Measurements from ENCODE around the gene RUSF1. TPM values are rescaled to one million over a fixed set of nuclear protein-coding genes. Genes with fewer than 3 reads are reported as not detected.

RUSF1 gene
- polyA plus RNA-seq, 1 donor (not counting 4 experiments of a cell fraction or from before 2014, with no cell fraction given) = 17.4 TPM

DNA sequence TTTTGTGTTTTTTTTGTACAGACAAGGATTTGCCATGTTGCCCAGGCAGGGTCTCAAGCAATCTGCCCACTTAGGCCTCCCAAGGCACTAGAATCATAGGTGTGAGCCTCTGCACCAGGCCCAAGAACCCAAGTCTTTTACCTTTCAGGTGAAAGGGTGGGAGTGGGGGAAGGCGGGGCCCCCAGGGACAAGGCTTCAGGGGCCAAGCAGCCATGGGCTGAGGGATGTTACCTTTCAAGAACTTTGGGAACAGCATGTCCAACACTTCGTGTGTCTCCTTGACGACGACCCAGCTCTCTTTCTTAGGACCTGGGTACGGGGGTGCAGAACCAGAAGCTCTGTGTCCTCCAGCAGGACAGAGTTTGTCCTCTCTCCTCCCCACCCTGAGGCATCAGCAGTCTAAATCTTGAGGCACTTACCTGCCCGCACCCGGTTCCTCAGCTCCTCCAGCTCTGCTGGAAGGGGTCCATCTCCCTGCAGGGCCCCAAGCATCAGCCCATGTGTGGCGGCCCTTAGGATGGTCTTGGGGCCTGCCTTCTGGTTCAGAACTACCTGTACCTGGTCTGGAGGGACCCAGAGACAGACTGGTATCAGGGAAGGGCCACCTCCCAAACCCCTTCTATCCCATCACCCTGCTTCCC lies 16.3 kb downstream of the RUSF1 start:
- Histone ChIP-seq H3K9ac (ENCODE audit: control insufficient read depth, extremely low read depth, insufficient read depth, low read length) (no peak overlapping the region), H3K4me2 (ENCODE audit: control insufficient read depth, extremely low read depth, insufficient read depth, low read depth, low read length) (no peak overlapping the region), H3K27me3 (ENCODE audit: control insufficient read depth, extremely low read depth, insufficient read depth, low read length) (peaks cover 3% of the 10 kb centered on the region), H4K20me1 (ENCODE audit: control insufficient read depth, extremely low read depth, insufficient read depth, low read length) (no peaks in the 10 kb centered on the region), H3K79me2 (ENCODE audit: control insufficient read depth, insufficient read depth, low read length) (no peaks in the 10 kb centered on the region), H3K4me1 (ENCODE audit: control insufficient read depth, extremely low read depth, insufficient read depth, low read length) (peaks cover 14% of the 10 kb centered on the region), H3K36me3 (ENCODE audit: control insufficient read depth in 2 of 2, extremely low read depth in 1 of 2, insufficient read depth in 2 of 2, low read length in 2 of 2) (peaks cover 0 to 12% of the 10 kb centered on the region in 2 experiments), H3K9me3 (ENCODE audit: control insufficient read depth, low read depth, low read length) (no peaks in the 10 kb centered on the region), H2AFZ (ENCODE audit: control insufficient read depth, low read length) (no peak overlapping the region), H3K27ac (ENCODE audit: control insufficient read depth, insufficient read depth, low read length) (no peak overlapping the region), H3K9me1 (ENCODE audit: control insufficient read depth, extremely low read depth, insufficient read depth, low read length) (no peaks in the 10 kb centered on the region), H3K4me3 (ENCODE audit: control insufficient read depth in 2 of 3, extremely low read depth in 1 of 3, insufficient read depth in 2 of 3, low read depth in 1 of 3, low read length in 3 of 3) (no peak overlapping the region)
- FAIRE-seq = no peak
- dilution Hi-C loops (cut with MboI; ENCODE audit: extremely low pct_ligation_motif_present, low sequenced_read_pairs) = no loop called here
- no peak for DNase-seq (ENCODE audit: low read depth, low spot score)
- TF ChIP-seq EZH2 (IDR thresholded peaks at IDR 0.05; ENCODE audit: low read length) = no peak
- TF ChIP-seq, protein P1, sequence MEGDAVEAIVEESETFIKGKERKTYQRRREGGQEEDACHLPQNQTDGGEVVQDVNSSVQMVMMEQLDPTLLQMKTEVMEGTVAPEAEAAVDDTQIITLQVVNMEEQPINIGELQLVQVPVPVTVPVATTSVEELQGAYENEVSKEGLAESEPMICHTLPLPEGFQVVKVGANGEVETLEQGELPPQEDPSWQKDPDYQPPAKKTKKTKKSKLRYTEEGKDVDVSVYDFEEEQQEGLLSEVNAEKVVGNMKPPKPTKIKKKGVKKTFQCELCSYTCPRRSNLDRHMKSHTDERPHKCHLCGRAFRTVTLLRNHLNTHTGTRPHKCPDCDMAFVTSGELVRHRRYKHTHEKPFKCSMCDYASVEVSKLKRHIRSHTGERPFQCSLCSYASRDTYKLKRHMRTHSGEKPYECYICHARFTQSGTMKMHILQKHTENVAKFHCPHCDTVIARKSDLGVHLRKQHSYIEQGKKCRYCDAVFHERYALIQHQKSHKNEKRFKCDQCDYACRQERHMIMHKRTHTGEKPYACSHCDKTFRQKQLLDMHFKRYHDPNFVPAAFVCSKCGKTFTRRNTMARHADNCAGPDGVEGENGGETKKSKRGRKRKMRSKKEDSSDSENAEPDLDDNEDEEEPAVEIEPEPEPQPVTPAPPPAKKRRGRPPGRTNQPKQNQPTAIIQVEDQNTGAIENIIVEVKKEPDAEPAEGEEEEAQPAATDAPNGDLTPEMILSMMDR (optimal IDR thresholded peaks at IDR 0.05 in 1 of 3, IDR thresholded peaks at IDR 0.05 in 1 of 3, conservative IDR thresholded peaks at IDR 0.05 in 1 of 3; ENCODE audit: extremely low read depth in 1 of 3, insufficient read depth in 2 of 3, low read length in 3 of 3) = no peak

DNA sequence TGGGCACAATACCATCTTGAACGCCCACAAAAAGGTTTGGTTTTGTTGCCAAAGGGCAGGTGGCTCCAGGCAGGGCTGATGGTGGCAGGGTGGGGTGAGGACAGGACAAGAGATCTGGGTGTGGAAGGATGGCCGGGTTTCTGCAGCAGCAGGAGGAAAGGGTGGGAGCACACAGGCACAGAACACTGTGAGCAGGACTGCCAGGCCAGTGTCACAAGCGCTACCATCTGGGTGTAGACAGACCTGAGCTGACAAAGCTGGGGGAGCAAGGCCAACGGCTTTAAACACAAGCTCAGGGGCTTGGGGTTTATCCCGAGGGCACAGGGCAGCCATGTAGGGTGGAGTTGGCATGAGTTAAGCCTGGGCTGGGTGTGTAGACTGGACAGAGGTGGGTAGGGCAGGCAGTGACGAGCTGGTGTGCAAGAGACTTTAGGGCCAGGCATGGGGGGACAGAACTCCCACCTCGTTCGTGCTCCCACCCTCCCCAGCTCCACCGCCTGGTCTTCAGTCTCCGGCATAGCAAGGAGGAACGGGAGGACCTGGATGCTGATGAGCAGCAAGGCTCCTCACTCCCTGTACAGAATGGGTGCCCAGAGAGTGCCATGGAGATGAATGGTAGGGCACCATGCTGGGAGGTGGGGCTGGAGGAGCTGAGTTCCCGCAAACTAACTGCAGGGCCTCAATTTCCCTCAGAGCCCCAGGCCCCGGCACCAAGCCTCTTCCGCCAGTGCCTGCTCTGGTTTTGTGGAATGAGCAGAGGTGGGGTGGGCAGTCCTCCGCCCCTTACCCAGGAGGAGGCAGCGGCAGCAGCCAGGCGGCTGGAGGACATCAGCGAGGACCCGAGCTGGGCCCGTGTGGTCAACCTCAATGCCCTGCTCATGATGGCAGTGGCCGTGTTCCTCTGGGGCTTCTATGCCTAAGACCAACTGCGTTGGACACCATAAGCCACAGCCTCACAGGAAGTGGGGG lies 18.3 kb downstream of the RUSF1 start:
- Histone ChIP-seq H3K27ac (ENCODE audit: control insufficient read depth, insufficient read depth, low read length) (no peak overlapping the region), H3K36me3 (ENCODE audit: control insufficient read depth in 2 of 2, extremely low read depth in 1 of 2, insufficient read depth in 2 of 2, low read length in 2 of 2) (peaks cover 0 to 6% of the 10 kb centered on the region in 2 experiments), H4K20me1 (ENCODE audit: control insufficient read depth, extremely low read depth, insufficient read depth, low read length) (no peaks in the 10 kb centered on the region), H3K4me2 (ENCODE audit: control insufficient read depth, extremely low read depth, insufficient read depth, low read depth, low read length) (no peak overlapping the region), H3K9ac (ENCODE audit: control insufficient read depth, extremely low read depth, insufficient read depth, low read length) (no peak overlapping the region), H2AFZ (ENCODE audit: control insufficient read depth, low read length) (no peak overlapping the region), H3K79me2 (ENCODE audit: control insufficient read depth, insufficient read depth, low read length) (no peaks in the 10 kb centered on the region), H3K9me3 (ENCODE audit: control insufficient read depth, low read depth, low read length) (no peaks in the 10 kb centered on the region), H3K4me1 (ENCODE audit: control insufficient read depth, extremely low read depth, insufficient read depth, low read length) (peaks cover 14% of the 10 kb centered on the region), H3K9me1 (ENCODE audit: control insufficient read depth, extremely low read depth, insufficient read depth, low read length) (no peaks in the 10 kb centered on the region), H3K4me3 (ENCODE audit: control insufficient read depth in 2 of 3, extremely low read depth in 1 of 3, insufficient read depth in 2 of 3, low read depth in 1 of 3, low read length in 3 of 3) (no peak overlapping the region), H3K27me3 (ENCODE audit: control insufficient read depth, extremely low read depth, insufficient read depth, low read length) (peaks cover 16% of the 10 kb centered on the region)
- FAIRE-seq (no peak), DNase-seq (ENCODE audit: low read depth, low spot score) (no peak)
- TF ChIP-seq EZH2 (IDR thresholded peaks at IDR 0.05; ENCODE audit: low read length) = no peak
- TF ChIP-seq, protein P1 (optimal IDR thresholded peaks at IDR 0.05 in 1 of 3, IDR thresholded peaks at IDR 0.05 in 1 of 3, conservative IDR thresholded peaks at IDR 0.05 in 1 of 3; ENCODE audit: extremely low read depth in 1 of 3, insufficient read depth in 2 of 3, low read length in 3 of 3) = no peak
- dilution Hi-C loops (cut with MboI; ENCODE audit: extremely low pct_ligation_motif_present, low sequenced_read_pairs) = no loop called here
